ENCODE data around the gene LHX4. TPM values are rescaled to one million over a fixed set of nuclear protein-coding genes. Genes with fewer than 3 reads are reported as not detected.

The LHX4 gene
- total and polyA plus RNA-seq, 2 of the 13 experiments (the other 11 are each of a cell fraction or from before 2014, with no cell fraction given), result 0.03 to 0.07 TPM

DNA sequence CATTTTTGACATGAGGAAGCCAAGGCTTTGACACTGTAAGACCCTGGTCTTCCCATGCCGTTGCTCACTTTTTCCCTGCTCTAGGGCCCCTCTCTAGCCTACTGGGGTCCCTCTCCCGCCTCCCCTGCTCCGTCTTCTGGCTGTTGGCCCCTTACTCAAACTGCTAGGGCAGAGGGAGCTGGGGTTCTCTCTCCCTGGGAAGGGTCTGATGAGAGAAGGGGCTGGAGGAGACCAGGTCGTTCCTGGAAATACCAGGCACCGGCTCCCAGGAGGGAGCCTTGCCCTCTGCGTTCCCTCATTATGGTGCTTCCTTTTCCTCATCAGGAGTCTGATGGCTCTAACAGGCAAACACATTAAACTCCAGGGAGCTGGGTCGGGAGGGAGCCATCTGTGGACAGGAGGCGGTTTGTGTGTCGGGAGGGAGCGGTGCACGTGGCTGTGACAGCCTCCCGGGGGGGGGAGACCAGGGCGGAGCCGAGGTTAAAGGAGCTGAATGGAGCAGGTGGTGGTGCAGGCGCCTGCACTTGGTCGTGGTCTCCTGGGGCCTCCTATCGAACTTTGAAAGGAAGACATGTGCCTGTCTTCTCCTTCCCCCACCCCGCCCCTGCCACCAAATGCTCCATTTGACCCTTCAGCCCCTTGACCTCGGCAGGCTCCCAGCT lies 35.4 kb upstream of the LHX4 start (continued):
- no peak for TF ChIP-seq KIAA2018 (CRISPR knock-in tag; IDR thresholded peaks at IDR 0.05; ENCODE audit: borderline replicate concordance)

GRCh38 chr1:180195401-180195800 lies 34.7 kb upstream of the LHX4 start:
- 98% methylated on average over 3 of the region's 3 CpGs for WGBS (ENCODE audit: low lambda C conversion rate)
- H2AFZ ChIP-seq (ENCODE audit: low read length), result no peak overlapping the region
- no peaks in the 10 kb centered on the region for H3K79me2 ChIP-seq (ENCODE audit: insufficient read depth, low read length)
- peaks cover 9% of the 10 kb centered on the region; the same call in 1 of the 2 replicates for H3K4me1 ChIP-seq (ENCODE audit: insufficient read depth, low read length)
- H4K20me1 ChIP-seq (ENCODE audit: insufficient read depth, low read length), result no peaks in the 10 kb centered on the region
- no peak overlapping the region for H3K9ac ChIP-seq (ENCODE audit: insufficient read depth, low read depth, low read length)
- in situ Hi-C loops (cut with HindIII; ENCODE audit: extremely low pct_ligation_motif_present, low pct_unique_long_range_greater_than_20kb) (no loop called here), intact Hi-C loops (cut with micrococcal nuclease; ENCODE audit: unreplicated experiment) (no loop called here)
- H3K9me3 ChIP-seq (ENCODE audit: low read length), result no peaks in the 10 kb centered on the region
- POLR2A ChIA-PET, result no interaction called here
- no peaks in the 10 kb centered on the region for H3K27me3 ChIP-seq (ENCODE audit: control insufficient read depth in 1 of 2, insufficient read depth in 2 of 2, low read length in 2 of 2)
- no peak for TF ChIP-seq IRX3 (CRISPR knock-in tag; IDR thresholded peaks at IDR 0.05; ENCODE audit: borderline replicate concordance, low read depth)
- no peak for TF ChIP-seq MED1 (CRISPR knock-in tag; IDR thresholded peaks at IDR 0.05)
- no peak for TF ChIP-seq ZGPAT (CRISPR knock-in tag; IDR thresholded peaks at IDR 0.05)
- TF ChIP-seq SPEN (CRISPR knock-in tag; IDR thresholded peaks at IDR 0.05; ENCODE audit: low read depth), result no peak
- TF ChIP-seq ZNF792 (CRISPR knock-in tag; IDR thresholded peaks at IDR 0.05), result no peak
- TF ChIP-seq FOXO1 (CRISPR knock-in tag; IDR thresholded peaks at IDR 0.05), result no peak
- no peak overlapping the region for H3K27ac ChIP-seq (ENCODE audit: extremely low read length, insufficient read depth, low read length)
- no peak for DNase-seq (ENCODE audit: low spot score)
- no peak overlapping the region for H3K4me3 ChIP-seq (replicated peaks in 1 of 3; ENCODE audit: insufficient read depth in 1 of 3, low read depth in 2 of 3, low read length in 3 of 3)
- no TSS peak for BruUV-seq (replicated peaks)
- CTCF ChIA-PET (ENCODE audit: low intra/inter-chr PET ratio, low total read pairs), result no interaction called here
- no peak for FAIRE-seq
- no peak for ATAC-seq
- H3K4me2 ChIP-seq (ENCODE audit: low read depth, low read length), result no peak overlapping the region
- no peaks in the 10 kb centered on the region for H3K36me3 ChIP-seq (replicated peaks in 1 of 2; ENCODE audit: control insufficient read depth in 1 of 2, insufficient read depth in 2 of 2, low read length in 2 of 2)
